Kidney epithelial cell (primary cell): ENCODE data around the gene KSR2. TPM values are rescaled to one million over a fixed set of nuclear protein-coding genes. Genes with fewer than 3 reads are reported as not detected.

Experiments
- DNase-seq: peaks from one replicate; pipeline ENCODE4 v3.0.0-alpha.2; 2010; ENCODE audit warnings: low read depth
- H3K27me3 ChIP-seq: 2 replicates; pipeline ENCODE4 v1.6.0; 2011; ENCODE audit warnings: low read length; ENCODE audit not compliant: control insufficient read depth, insufficient read depth
- H3K36me3 ChIP-seq: 2 replicates; pipeline ENCODE4 v1.5.1; 2011; ENCODE audit warnings: low read length; ENCODE audit not compliant: control insufficient read depth, insufficient read depth
- H3K4me3 ChIP-seq: 2 replicates; pipeline ENCODE4 v1.5.1; 2011; ENCODE audit warnings: low read depth, mild to moderate bottlenecking, control low read depth, low read length
- CTCF ChIP-seq: IDR thresholded peaks from 2 replicates; pipeline ENCODE4 v1.5.1; 2011; ENCODE audit warnings: mild to moderate bottlenecking, moderate library complexity, low read length, control low read depth, inconsistent platforms; ENCODE audit not compliant: insufficient read depth, poor library complexity, severe bottlenecking
- total RNA-seq: library from RNA; depleted of rRNA; stranded (reverse); fragments of >200 nt; gene quantifications from 2 replicates; pipeline ENCODE4 v1.2.3, GENCODE V29; 2015

Gene KSR2
- total RNA-seq, 1 donor from 2014 or later, result 0.29 TPM

- TF ChIP-seq CTCF, result no peak
- no peaks in the 10 kb centered on the region for H3K27me3 ChIP-seq
- H3K4me3 ChIP-seq, result no peak overlapping the region
- DNase-seq, result no peak
- no peaks in the 10 kb centered on the region for H3K36me3 ChIP-seq
Observed at GRCh38 chr12:117508468-117508867, 460.3 kb downstream of the KSR2 start.

GRCh38 chr12:117507548-117507947 lies 461.2 kb downstream of the KSR2 start:
- DNase-seq, result no peak
- Histone ChIP-seq H3K4me3 (no peak overlapping the region), H3K36me3 (no peaks in the 10 kb centered on the region), H3K27me3 (no peaks in the 10 kb centered on the region)
- no peak for TF ChIP-seq CTCF

- DNase-seq, result no peak
- Histone ChIP-seq H3K36me3 (no peaks in the 10 kb centered on the region), H3K27me3 (no peaks in the 10 kb centered on the region), H3K4me3 (no peak overlapping the region)
- no peak for TF ChIP-seq CTCF
Observed at GRCh38 chr12:117506333-117506732, 462.5 kb downstream of the KSR2 start.

- Histone ChIP-seq H3K36me3 (no peaks in the 10 kb centered on the region), H3K4me3 (no peak overlapping the region), H3K27me3 (no peaks in the 10 kb centered on the region)
- DNase-seq, result no peak
- no peak for TF ChIP-seq CTCF
Observed at GRCh38 chr12:117502633-117503032, 466.2 kb downstream of the KSR2 start.

- TF ChIP-seq CTCF, result no peak
- no peaks in the 10 kb centered on the region for H3K36me3 ChIP-seq
- no peak for DNase-seq
- no peaks in the 10 kb centered on the region for H3K27me3 ChIP-seq
- no peak overlapping the region for H3K4me3 ChIP-seq
Observed at GRCh38 chr12:117502233-117502632, 466.6 kb downstream of the KSR2 start.

GRCh38 chr12:117501076-117501869 lies 467.5 kb downstream of the KSR2 start:
- TF ChIP-seq CTCF, result no peak
- Histone ChIP-seq H3K27me3 (no peaks in the 10 kb centered on the region), H3K4me3 (no peak overlapping the region), H3K36me3 (no peaks in the 10 kb centered on the region)
- DNase-seq, result no peak
